Measurements from ENCODE around the gene ANKRD36.
"Not testable (repeated sequence)": the region's sequence is repeated elsewhere in the genome, so short reads cannot be mapped to it uniquely, and the experiment has no call there.

DNA sequence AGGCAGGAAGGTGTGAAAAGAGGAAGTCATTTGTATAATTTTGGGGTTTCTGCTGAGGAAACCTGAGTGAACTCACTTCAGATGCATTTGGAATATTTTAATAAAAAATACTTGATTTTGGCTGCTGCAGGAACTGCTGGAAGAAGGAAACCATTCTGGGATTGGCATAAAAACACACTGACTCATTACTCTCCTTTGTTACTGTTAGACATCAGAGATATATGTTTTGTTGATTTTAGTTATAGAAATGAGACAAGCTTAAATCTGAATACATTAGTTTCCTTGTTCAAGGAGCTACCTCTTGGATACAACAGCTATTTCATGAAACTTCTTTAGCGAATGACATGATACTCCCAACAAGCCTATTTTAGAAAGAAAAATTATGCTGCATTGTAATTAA, 84.3 kb downstream of the ANKRD36 start:
- not testable (repeated sequence) for TF ChIP-seq BHLHE40 (IDR thresholded peaks at IDR 0.05; ENCODE audit: borderline replicate concordance in 1 of 2, low read depth in 2 of 2, low read length in 1 of 2); HCFC1 (IDR thresholded peaks at IDR 0.05; ENCODE audit: low read length); PAX8 (IDR thresholded peaks at IDR 0.05); TARDBP (IDR thresholded peaks at IDR 0.05; ENCODE audit: borderline replicate concordance); POLR2A (IDR thresholded peaks at IDR 0.05; ENCODE audit: low read depth, low read length); FOXM1 (IDR thresholded peaks at IDR 0.05; ENCODE audit: low read depth, low read length); NFYA (IDR thresholded peaks at IDR 0.05; ENCODE audit: borderline replicate concordance, low read depth, low read length)
- TF ChIP-seq, protein P1, sequence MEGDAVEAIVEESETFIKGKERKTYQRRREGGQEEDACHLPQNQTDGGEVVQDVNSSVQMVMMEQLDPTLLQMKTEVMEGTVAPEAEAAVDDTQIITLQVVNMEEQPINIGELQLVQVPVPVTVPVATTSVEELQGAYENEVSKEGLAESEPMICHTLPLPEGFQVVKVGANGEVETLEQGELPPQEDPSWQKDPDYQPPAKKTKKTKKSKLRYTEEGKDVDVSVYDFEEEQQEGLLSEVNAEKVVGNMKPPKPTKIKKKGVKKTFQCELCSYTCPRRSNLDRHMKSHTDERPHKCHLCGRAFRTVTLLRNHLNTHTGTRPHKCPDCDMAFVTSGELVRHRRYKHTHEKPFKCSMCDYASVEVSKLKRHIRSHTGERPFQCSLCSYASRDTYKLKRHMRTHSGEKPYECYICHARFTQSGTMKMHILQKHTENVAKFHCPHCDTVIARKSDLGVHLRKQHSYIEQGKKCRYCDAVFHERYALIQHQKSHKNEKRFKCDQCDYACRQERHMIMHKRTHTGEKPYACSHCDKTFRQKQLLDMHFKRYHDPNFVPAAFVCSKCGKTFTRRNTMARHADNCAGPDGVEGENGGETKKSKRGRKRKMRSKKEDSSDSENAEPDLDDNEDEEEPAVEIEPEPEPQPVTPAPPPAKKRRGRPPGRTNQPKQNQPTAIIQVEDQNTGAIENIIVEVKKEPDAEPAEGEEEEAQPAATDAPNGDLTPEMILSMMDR (IDR thresholded peaks at IDR 0.05 in 2 of 3, conservative IDR thresholded peaks at IDR 0.05 in 1 of 3; ENCODE audit: control insufficient read depth in 2 of 3, extremely low read depth in 1 of 3, insufficient read depth in 1 of 3, low read depth in 3 of 3, low read length in 3 of 3), result not testable (repeated sequence)
